Omental fat pad (tissue), 4 donors: ENCODE measurements around the gene MSRB3. TPM values are rescaled to one million over a fixed set of nuclear protein-coding genes. Genes with fewer than 3 reads are reported as not detected.
"Not testable (repeated sequence)": the region's sequence is repeated elsewhere in the genome, so short reads cannot be mapped to it uniquely, and the experiment has no call there.

Experiments
- ATAC-seq: fragments of 150-250 bp; one replicate; pipeline ENCODE4 v1.9.1; 2016; ENCODE audit warnings: mild to moderate bottlenecking, moderate library complexity; ENCODE audit not compliant: low FRiP score
- DNase-seq: peaks from one replicate; pipeline ENCODE4 v3.0.0-alpha.2; 2019; ENCODE audit warnings: low spot score
- CTCF ChIP-seq, 3 donors: fragments of 450-650 bp; IDR thresholded peaks; one replicate each; pipeline ENCODE4 v1.5.1; 2016 to 2017; ENCODE audit warnings: antibody characterized with exemption in 3 of 3, mild to moderate bottlenecking in 3 of 3, moderate library complexity in 2 of 3
- total RNA-seq, 4 donors: library from RNA; depleted of rRNA; stranded (reverse); fragments of >200 nt; gene quantifications; one replicate each; pipeline ENCODE4 v1.1.0, GENCODE V29; 2016

Gene MSRB3
- total RNA-seq, 4 donors from 2014 or later = 36.8 to 49.7 (median 44.8) TPM

GRCh38 chr12:65444996-65445395, 166.5 kb downstream of the MSRB3 start:
- no peak for ATAC-seq
- DNase-seq = no peak
- no peak for TF ChIP-seq CTCF (IDR thresholded peaks at IDR 0.05)

GRCh38 chr12:65446901-65447300, 168.4 kb downstream of the MSRB3 start:
- DNase-seq (no peak), ATAC-seq (no peak)
- TF ChIP-seq CTCF (IDR thresholded peaks at IDR 0.05) = no peak

- ATAC-seq (no peak), DNase-seq (no peak)
- TF ChIP-seq CTCF (IDR thresholded peaks at IDR 0.05) = no peak
Measured at GRCh38 chr12:65449400-65449799, 170.9 kb downstream of the MSRB3 start.

GRCh38 chr12:65450625-65451024, 172.1 kb downstream of the MSRB3 start:
- ATAC-seq (no peak), DNase-seq (no peak)
- no peak for TF ChIP-seq CTCF (IDR thresholded peaks at IDR 0.05)

- DNase-seq (no peak), ATAC-seq (no peak)
- no peak for TF ChIP-seq CTCF (IDR thresholded peaks at IDR 0.05)
Measured at GRCh38 chr12:65454115-65454787, 175.8 kb downstream of the MSRB3 start.

- not testable (repeated sequence) for DNase-seq, ATAC-seq
Measured at GRCh38 chr12:65457341-65457740, 178.9 kb downstream of the MSRB3 start.

- DNase-seq = no peak
- no peak for TF ChIP-seq CTCF (IDR thresholded peaks at IDR 0.05)
- no peak for ATAC-seq
Measured at GRCh38 chr12:65458718-65459117, 180.2 kb downstream of the MSRB3 start.
